WI38 (cell line): Measurements from ENCODE around the gene SYTL3.
"Not testable (repeated sequence)": the region's sequence is repeated elsewhere in the genome, so short reads cannot be mapped to it uniquely, and the experiment has no call there.

Source experiments
- H3K4me3 ChIP-seq: 2 replicates; pipeline ENCODE4 v1.5.1; 2011; ENCODE audit warnings: low read depth, mild to moderate bottlenecking, control low read depth, low read length
- CTCF ChIP-seq: IDR thresholded peaks from 2 replicates; pipeline ENCODE4 v1.5.1; 2012; ENCODE audit warnings: low read depth, mild to moderate bottlenecking, control low read depth, low read length

The SYTL3 gene

GRCh38 chr6:158784505-158784904 lies 134.7 kb downstream of the SYTL3 start:
- no peak overlapping the region for H3K4me3 ChIP-seq
- TF ChIP-seq CTCF: no peak

GRCh38 chr6:158785036-158785435 lies 135.2 kb downstream of the SYTL3 start:
- no peak overlapping the region for H3K4me3 ChIP-seq
- TF ChIP-seq CTCF: no peak

- H3K4me3 ChIP-seq: no peak overlapping the region
- no peak for TF ChIP-seq CTCF
These were observed 136.9 kb downstream of the SYTL3 start for GRCh38 chr6:158786645-158787304.

GRCh38 chr6:158787395-158787794 lies 137.5 kb downstream of the SYTL3 start:
- H3K4me3 ChIP-seq: no peak overlapping the region
- TF ChIP-seq CTCF: no peak

- no peak for TF ChIP-seq CTCF
- H3K4me3 ChIP-seq: no peak overlapping the region
These were observed 139.5 kb downstream of the SYTL3 start for GRCh38 chr6:158789115-158789917.

- no peak for TF ChIP-seq CTCF
- H3K4me3 ChIP-seq: no peak overlapping the region
These were observed 141.5 kb downstream of the SYTL3 start for GRCh38 chr6:158791274-158791855.

GRCh38 chr6:158792505-158792904 lies 142.7 kb downstream of the SYTL3 start:
- not testable (repeated sequence) for H3K4me3 ChIP-seq
